GM21360 (cell line): ENCODE results near the gene RBM47.
A peak's percentile ranks its signal among the peaks of the same experiment; 100 is the strongest.
"Not testable (repeated sequence)": the region's sequence is repeated elsewhere in the genome, so short reads cannot be mapped to it uniquely, and the experiment has no call there.

Experiments used
- ATAC-seq: cut with Tn5 transposase; IDR thresholded peaks from one replicate; pipeline ENCODE4 v1.9.1; 2021; ENCODE audit warnings: mild to moderate bottlenecking, moderate library complexity; ENCODE audit not compliant: unreplicated experiment

The RBM47 gene

GRCh38 chr4:40564815-40565483, 64.7 kb downstream of the RBM47 start:
- no peak for ATAC-seq

GRCh38 chr4:40564004-40564403, 65.7 kb downstream of the RBM47 start:
- ATAC-seq = no peak

- ATAC-seq = no peak
These were observed 66.3 kb downstream of the RBM47 start for GRCh38 chr4:40563401-40563800.

- ATAC-seq = no peak
These were observed 67.0 kb downstream of the RBM47 start for GRCh38 chr4:40562681-40563080.

GRCh38 chr4:40562208-40562607, 67.5 kb downstream of the RBM47 start:
- no peak for ATAC-seq

GRCh38 chr4:40561543-40562177, 68.0 kb downstream of the RBM47 start:
- ATAC-seq = not testable (repeated sequence)

GRCh38 chr4:40559585-40560465, 69.8 kb downstream of the RBM47 start:
- peak; percentile 59 for ATAC-seq

GRCh38 chr4:40557736-40558135, 71.9 kb downstream of the RBM47 start:
- ATAC-seq = no peak

GRCh38 chr4:40555176-40555900, 74.3 kb downstream of the RBM47 start:
- ATAC-seq = no peak

GRCh38 chr4:40554641-40555040, 75.0 kb downstream of the RBM47 start:
- not testable (repeated sequence) for ATAC-seq

GRCh38 chr4:40553995-40554394, 75.7 kb downstream of the RBM47 start:
- ATAC-seq = no peak

GRCh38 chr4:40552536-40552935, 77.1 kb downstream of the RBM47 start:
- ATAC-seq = no peak

GRCh38 chr4:40551568-40552136, 78.0 kb downstream of the RBM47 start:
- ATAC-seq = not testable (repeated sequence)

- ATAC-seq = peak; percentile 78
These were observed 78.7 kb downstream of the RBM47 start for GRCh38 chr4:40550948-40551462.

- ATAC-seq = no peak
These were observed 79.5 kb downstream of the RBM47 start for GRCh38 chr4:40550196-40550595.

- no peak for ATAC-seq
These were observed 81.4 kb downstream of the RBM47 start for GRCh38 chr4:40548256-40548655.

- ATAC-seq = no peak
These were observed 81.9 kb downstream of the RBM47 start for GRCh38 chr4:40547789-40548132.

- ATAC-seq = no peak
These were observed 82.5 kb downstream of the RBM47 start for GRCh38 chr4:40546969-40547788.

GRCh38 chr4:40546506-40546905, 83.2 kb downstream of the RBM47 start:
- no peak for ATAC-seq

- ATAC-seq = not testable (repeated sequence)
These were observed 84.2 kb downstream of the RBM47 start for GRCh38 chr4:40545487-40545886.
